Activated CD4-positive, alpha-beta memory T cell treated with anti-CD3 and anti-CD28 coated beads for 36 hours (primary cell): ENCODE results near the gene ATF4. TPM values are rescaled to one million over a fixed set of nuclear protein-coding genes. Genes with fewer than 3 reads are reported as not detected.

Source experiments
- CTCF ChIA-PET: fragments of 350-600 bp; sonication (Branson Sonifier 250); formaldehyde crosslinking; loops from one replicate; lab custom pipeline; 2021; ENCODE audit warnings: antibody characterized with exemption, inconsistent platforms; lab: Charles Lee
- POLR2A ChIA-PET: fragments of 350-600 bp; sonication (Branson Sonifier 250); formaldehyde crosslinking; loops from one replicate; lab custom pipeline; 2021; ENCODE audit warnings: antibody characterized with exemption; lab: Charles Lee
- DNase-seq: peaks from one replicate; pipeline ENCODE4 v3.0.0-alpha.2; 2020
- H3K27ac Mint-ChIP-seq: one replicate; pipeline ENCODE4 v1.8.0; 2021; ENCODE audit warnings: mixed read lengths
- H3K27me3 Mint-ChIP-seq: one replicate; pipeline ENCODE4 v1.8.0; 2021; ENCODE audit warnings: mixed read lengths
- H3K36me3 Mint-ChIP-seq: one replicate; pipeline ENCODE4 v1.8.0; 2021; ENCODE audit warnings: mixed read lengths
- H3K4me1 Mint-ChIP-seq: one replicate; pipeline ENCODE4 v1.8.0; 2021; ENCODE audit warnings: low read depth, mixed read lengths
- H3K4me3 Mint-ChIP-seq: one replicate; pipeline ENCODE4 v1.8.0; 2021; ENCODE audit warnings: mild to moderate bottlenecking, mixed read lengths
- H3K9me3 Mint-ChIP-seq: one replicate; pipeline ENCODE4 v1.8.0; 2021; ENCODE audit warnings: mixed read lengths
- intact Hi-C: fragments of 100-400 bp; cut with micrococcal nuclease; formaldehyde crosslinking; loops from one replicate; pipeline ENCODE4 v1.15.1; 2023
- total RNA-seq, 2 experiments: library from RNA; stranded (reverse); gene quantifications; one replicate each; pipeline ENCODE4 v1.2.3, GENCODE V29; 2021

Gene ATF4
- total RNA-seq, 2 experiments from 2014 or later, result 437 to 455 TPM

- Mint-ChIP-seq H3K4me3 (no peak overlapping the region), H3K27me3 (no peaks in the 10 kb centered on the region), H3K4me1 (no peaks in the 10 kb centered on the region), H3K27ac (no peak overlapping the region), H3K9me3 (no peaks in the 10 kb centered on the region), H3K36me3 (no peaks in the 10 kb centered on the region)
- no peak for DNase-seq
- ChIA-PET CTCF (interaction anchor here (1.7 to 2.1 kb wide), 2 partner anchors 17 to 545 kb away, joined by 5 to 7 read pairs; no protein-coding TSS in a partner anchor), POLR2A (no interaction called here)
- intact Hi-C loops, result no loop called here
Measured at GRCh38 chr22:39479254-39479653, 41.1 kb upstream of the ATF4 start.

GRCh38 chr22:39480557-39480956 is 39.8 kb upstream of the ATF4 start:
- CTCF ChIA-PET, result interaction anchor here (2.1 kb wide), 1 partner anchor 544 kb away, joined by 5 read pairs; no protein-coding TSS in a partner anchor
- Mint-ChIP-seq H3K27me3 (no peaks in the 10 kb centered on the region), H3K4me1 (no peaks in the 10 kb centered on the region), H3K9me3 (no peaks in the 10 kb centered on the region), H3K27ac (no peak overlapping the region), H3K36me3 (no peaks in the 10 kb centered on the region), H3K4me3 (no peak overlapping the region)
- intact Hi-C loops, result no loop called here
- POLR2A ChIA-PET, result no interaction called here
- no peak for DNase-seq

GRCh38 chr22:39481054-39481453 is 39.3 kb upstream of the ATF4 start:
- no peak overlapping the region for H3K27ac Mint-ChIP-seq
- H3K9me3 Mint-ChIP-seq, result no peaks in the 10 kb centered on the region
- no peak for DNase-seq
- ChIA-PET POLR2A (no interaction called here), CTCF (no interaction called here)
- H3K27me3 Mint-ChIP-seq, result no peaks in the 10 kb centered on the region
- intact Hi-C loops, result no loop called here
- no peaks in the 10 kb centered on the region for H3K4me1 Mint-ChIP-seq
- no peak overlapping the region for H3K4me3 Mint-ChIP-seq
- no peaks in the 10 kb centered on the region for H3K36me3 Mint-ChIP-seq

- ChIA-PET CTCF (interaction anchor here (1.8 kb wide), 1 partner anchor 15 kb away, joined by 9 read pairs; no protein-coding TSS in a partner anchor), POLR2A (no interaction called here)
- intact Hi-C loops, result no loop called here
- H3K4me3 Mint-ChIP-seq, result no peak overlapping the region
- no peak overlapping the region for H3K27ac Mint-ChIP-seq
- DNase-seq, result no peak
- H3K27me3 Mint-ChIP-seq, result no peaks in the 10 kb centered on the region
- no peaks in the 10 kb centered on the region for H3K9me3 Mint-ChIP-seq
- H3K4me1 Mint-ChIP-seq, result no peaks in the 10 kb centered on the region
- no peaks in the 10 kb centered on the region for H3K36me3 Mint-ChIP-seq
Measured at GRCh38 chr22:39481595-39481994, 38.8 kb upstream of the ATF4 start.

- Mint-ChIP-seq H3K36me3 (no peaks in the 10 kb centered on the region), H3K27ac (no peak overlapping the region), H3K27me3 (no peaks in the 10 kb centered on the region), H3K4me1 (no peaks in the 10 kb centered on the region), H3K4me3 (no peak overlapping the region), H3K9me3 (no peaks in the 10 kb centered on the region)
- CTCF ChIA-PET, result interaction anchor here (1.6 to 1.8 kb wide), 2 partner anchors 11 to 14 kb away, joined by 3 to 9 read pairs; no protein-coding TSS in a partner anchor
- POLR2A ChIA-PET, result no interaction called here
- DNase-seq, result no peak
- intact Hi-C loops, result no loop called here
Measured at GRCh38 chr22:39482768-39483167, 37.6 kb upstream of the ATF4 start.

GRCh38 chr22:39486951-39487825 is 33.2 kb upstream of the ATF4 start:
- ChIA-PET CTCF (no interaction called here), POLR2A (interaction anchor here (0.5 kb wide), 1 partner anchor 270 kb away, joined by 3 read pairs; no protein-coding TSS in a partner anchor)
- Mint-ChIP-seq H3K27ac (no peak overlapping the region), H3K27me3 (no peaks in the 10 kb centered on the region), H3K4me3 (no peak overlapping the region), H3K4me1 (peaks cover 6% of the 10 kb centered on the region), H3K9me3 (no peaks in the 10 kb centered on the region), H3K36me3 (no peaks in the 10 kb centered on the region)
- no peak for DNase-seq
- intact Hi-C loops, result no loop called here

- DNase-seq, result no peak
- peaks cover 6% of the 10 kb centered on the region for H3K4me1 Mint-ChIP-seq
- no peak overlapping the region for H3K27ac Mint-ChIP-seq
- ChIA-PET POLR2A (interaction anchor here (0.5 kb wide), 1 partner anchor 271 kb away, joined by 3 read pairs; no protein-coding TSS in a partner anchor), CTCF (interaction anchor here (11.9 kb wide), 1 partner anchor 41 kb away, joined by 387 read pairs; the partner anchor contains the start of gene RPS19BP1)
- no peaks in the 10 kb centered on the region for H3K27me3 Mint-ChIP-seq
- H3K9me3 Mint-ChIP-seq, result no peaks in the 10 kb centered on the region
- no peak overlapping the region for H3K4me3 Mint-ChIP-seq
- intact Hi-C loops, result no loop called here
- no peaks in the 10 kb centered on the region for H3K36me3 Mint-ChIP-seq
Measured at GRCh38 chr22:39487826-39488520, 32.4 kb upstream of the ATF4 start.

GRCh38 chr22:39488563-39489083 is 31.7 kb upstream of the ATF4 start:
- ChIA-PET POLR2A (no interaction called here), CTCF (interaction anchor here (11.9 kb wide), 1 partner anchor 40 kb away, joined by 387 read pairs; the partner anchor contains the start of gene RPS19BP1)
- H3K9me3 Mint-ChIP-seq, result no peaks in the 10 kb centered on the region
- DNase-seq, result no peak
- no peak overlapping the region for H3K27ac Mint-ChIP-seq
- intact Hi-C loops, result no loop called here
- H3K27me3 Mint-ChIP-seq, result no peaks in the 10 kb centered on the region
- H3K4me3 Mint-ChIP-seq, result no peak overlapping the region
- H3K36me3 Mint-ChIP-seq, result no peaks in the 10 kb centered on the region
- peaks cover 8% of the 10 kb centered on the region for H3K4me1 Mint-ChIP-seq

DNA sequence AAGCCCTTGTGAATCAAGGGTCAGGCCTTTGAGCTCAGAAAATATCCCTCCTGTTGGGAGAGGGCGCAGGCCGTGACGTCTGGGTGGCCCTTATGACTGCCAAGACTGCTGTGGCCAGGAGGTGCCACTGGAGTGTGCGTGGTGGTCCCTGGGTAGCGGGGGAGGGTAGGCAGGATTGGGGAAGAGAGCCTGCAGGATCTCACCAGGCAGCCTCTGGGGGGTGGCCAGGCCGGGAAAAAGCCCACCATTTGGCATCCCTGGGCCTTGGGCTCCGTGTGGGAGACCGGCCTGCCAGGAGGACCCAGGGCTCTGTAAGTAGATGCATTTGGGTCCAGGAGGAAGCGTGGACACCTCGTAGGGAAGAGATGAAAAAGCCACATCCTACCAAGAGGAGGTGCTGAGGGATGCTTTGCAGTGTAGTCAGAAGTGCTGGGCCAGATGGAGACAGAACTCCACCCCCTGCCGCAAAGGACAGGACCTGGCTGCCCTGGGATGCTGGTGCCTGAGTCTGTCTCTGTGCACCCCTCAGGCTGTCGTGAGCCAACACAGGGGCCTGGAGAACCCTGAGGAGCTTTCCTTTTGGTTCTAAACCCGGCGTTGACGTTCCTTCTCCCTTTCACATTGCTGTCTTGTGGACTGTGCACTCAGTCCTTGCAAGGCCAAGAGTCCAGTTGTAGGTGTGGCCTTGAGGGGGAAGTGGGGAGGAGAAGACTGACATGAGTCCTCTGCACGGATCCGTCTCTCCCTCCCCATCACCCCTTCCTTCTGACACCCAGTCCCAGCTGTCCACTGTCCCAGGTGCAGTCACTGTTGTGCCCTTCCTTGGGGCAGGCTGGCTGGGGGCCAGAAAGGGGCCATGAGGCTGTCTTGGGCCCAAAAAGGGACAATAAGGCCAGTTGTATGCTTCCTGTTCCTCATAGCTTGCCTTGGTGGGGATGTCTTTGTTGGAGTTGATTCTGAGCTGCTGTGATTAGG is 31.0 kb upstream of the ATF4 start:
- Mint-ChIP-seq H3K4me3 (no peak overlapping the region), H3K36me3 (no peaks in the 10 kb centered on the region), H3K27ac (no peak overlapping the region), H3K27me3 (no peaks in the 10 kb centered on the region), H3K9me3 (no peaks in the 10 kb centered on the region), H3K4me1 (peaks cover 8% of the 10 kb centered on the region)
- DNase-seq, result no peak
- ChIA-PET CTCF (interaction anchor here (1.0 to 11.9 kb wide), 3 partner anchors 27 to 39 kb away, joined by 3 to 387 read pairs (median 51); partner anchors contain the start of genes ATF4 and RPS19BP1), POLR2A (interaction anchor here (0.6 to 1.1 kb wide), 4 partner anchors 9 to 170 kb away, joined by 3 to 6 read pairs (median 4); partner anchors contain the start of genes ATF4 and RPL3)
- intact Hi-C loops, result no loop called here

DNA sequence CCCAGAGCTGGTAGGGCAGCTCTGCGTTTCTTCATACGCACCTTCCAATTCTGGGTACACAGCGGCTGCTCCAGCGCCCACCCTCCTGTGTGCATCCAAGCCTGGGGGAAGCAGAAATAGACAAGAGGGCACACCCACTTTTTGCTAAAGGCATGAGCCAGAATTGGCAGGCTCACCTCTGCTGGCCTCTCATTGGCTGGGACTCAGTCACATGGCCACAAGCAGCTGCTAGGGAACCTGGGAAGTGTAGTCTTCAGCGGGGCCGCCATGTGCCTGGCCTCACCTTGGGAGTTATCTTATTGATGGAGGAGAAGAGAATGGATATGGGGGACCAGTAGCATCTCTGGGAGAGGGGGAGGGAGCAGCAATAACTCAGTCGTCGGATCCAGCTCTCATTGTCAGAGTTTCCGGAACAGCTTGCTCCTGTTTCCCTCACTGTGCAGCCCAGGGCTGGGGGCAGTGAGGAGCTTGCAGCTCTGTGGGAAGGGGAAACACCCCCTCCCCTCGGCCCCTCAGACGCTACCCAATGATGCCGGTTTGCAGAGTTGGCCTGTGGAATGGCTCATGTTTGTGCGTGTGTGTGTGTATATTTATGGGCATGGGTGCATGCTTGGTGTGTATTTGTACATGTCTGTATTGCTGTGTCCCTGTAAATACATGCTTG is 30.1 kb upstream of the ATF4 start:
- Mint-ChIP-seq H3K4me1 (peaks cover 8% of the 10 kb centered on the region), H3K4me3 (no peak overlapping the region), H3K9me3 (no peaks in the 10 kb centered on the region), H3K36me3 (no peaks in the 10 kb centered on the region), H3K27ac (no peak overlapping the region), H3K27me3 (no peaks in the 10 kb centered on the region)
- intact Hi-C loops, result no loop called here
- ChIA-PET POLR2A (interaction anchor here (0.6 to 1.1 kb wide), 5 partner anchors 8 to 171 kb away, joined by 3 to 6 read pairs (median 3); partner anchors contain the start of genes ATF4, MIEF1 and RPL3), CTCF (interaction anchor here (0.8 to 11.9 kb wide), 5 partner anchors 12 to 91 kb away, joined by 3 to 387 read pairs (median 5); partner anchors contain the start of genes ATF4, MIEF1, RPS19BP1 and TAB1)
- DNase-seq, result peak; percentile 86
